ENCODE results near the gene SMIM35. TPM values are rescaled to one million over a fixed set of nuclear protein-coding genes. Genes with fewer than 3 reads are reported as not detected.

The SMIM35 gene
- total and polyA plus RNA-seq, 8 donors, result 0.20 to 1.1 (median 0.55) TPM; not detected in 2

- Histone ChIP-seq H3K27ac (no peak overlapping the region), H3K36me3 (no peaks in the 10 kb centered on the region), H3K4me1 (peaks cover 0 to 7% of the 10 kb centered on the region in 2 donors), H3K4me3 (no peak overlapping the region), H3K27me3 (peaks cover 0 to 8% of the 10 kb centered on the region in 2 donors), H3K9me3 (no peaks in the 10 kb centered on the region)
- intact Hi-C loops (cut with DNase I), result no loop called here
- DNase-seq (no peak), ATAC-seq (no peak)
- no peak for TF ChIP-seq CTCF (IDR thresholded peaks at IDR 0.05)
Observed at GRCh38 chr11:118126082-118126838, 39.5 kb upstream of the SMIM35 start.

GRCh38 chr11:118124929-118125535 lies 38.3 kb upstream of the SMIM35 start:
- H3K4me3 ChIP-seq, result no peak overlapping the region
- TF ChIP-seq CTCF (IDR thresholded peaks at IDR 0.05), result no peak
- H3K27me3 ChIP-seq, result peaks cover 0 to 8% of the 10 kb centered on the region in 2 donors
- no peaks in the 10 kb centered on the region for H3K36me3 ChIP-seq
- H3K27ac ChIP-seq, result no peak overlapping the region
- H3K9me3 ChIP-seq, result no peaks in the 10 kb centered on the region
- no peak for DNase-seq
- intact Hi-C loops (cut with DNase I), result no loop called here
- ATAC-seq, result no peak
- H3K4me1 ChIP-seq, result peaks cover 0 to 7% of the 10 kb centered on the region in 2 donors

GRCh38 chr11:118120793-118121192 lies 34.0 kb upstream of the SMIM35 start:
- Histone ChIP-seq H3K4me1 (no peaks in the 10 kb centered on the region), H3K9me3 (no peaks in the 10 kb centered on the region), H3K27ac (no peak overlapping the region), H3K4me3 (no peak overlapping the region), H3K36me3 (no peaks in the 10 kb centered on the region), H3K27me3 (no peaks in the 10 kb centered on the region)
- no peak for TF ChIP-seq CTCF (IDR thresholded peaks at IDR 0.05)
- DNase-seq, result no peak
- intact Hi-C loops (cut with DNase I), result no loop called here
- no peak for ATAC-seq

- H3K27ac ChIP-seq, result no peak overlapping the region
- DNase-seq, result no peak
Observed at GRCh38 chr11:118117790-118118601, 31.2 kb upstream of the SMIM35 start.

More at GRCh38 chr11:118117790-118118601, 31.2 kb upstream of the SMIM35 start:
- intact Hi-C loops (cut with DNase I), result no loop called here
- Histone ChIP-seq H3K4me3 (no peak overlapping the region), H3K9me3 (no peaks in the 10 kb centered on the region), H3K27me3 (no peaks in the 10 kb centered on the region), H3K36me3 (no peaks in the 10 kb centered on the region), H3K4me1 (no peaks in the 10 kb centered on the region)
- no peak for ATAC-seq
- no peak for TF ChIP-seq CTCF (IDR thresholded peaks at IDR 0.05)

Measured in left lung (tissue), 10 donors.